Jurkat, Clone E6-1 (cell line): ENCODE measurements around the gene PPP1R1B.

Source experiments
- DNase-seq: peaks from one replicate; pipeline ENCODE4 v3.0.0-alpha.2; 2011; ENCODE audit warnings: low read depth, low spot score
- H3K4me3 ChIP-seq: 2 replicates; pipeline ENCODE4 v1.5.1; 2011; ENCODE audit warnings: mild to moderate bottlenecking, low read length, control low read depth, moderate library complexity

The PPP1R1B gene

GRCh38 chr17:39628655-39629493 is 2.1 kb downstream of the PPP1R1B start:
- no peak overlapping the region for H3K4me3 ChIP-seq
- no peak for DNase-seq

DNA sequence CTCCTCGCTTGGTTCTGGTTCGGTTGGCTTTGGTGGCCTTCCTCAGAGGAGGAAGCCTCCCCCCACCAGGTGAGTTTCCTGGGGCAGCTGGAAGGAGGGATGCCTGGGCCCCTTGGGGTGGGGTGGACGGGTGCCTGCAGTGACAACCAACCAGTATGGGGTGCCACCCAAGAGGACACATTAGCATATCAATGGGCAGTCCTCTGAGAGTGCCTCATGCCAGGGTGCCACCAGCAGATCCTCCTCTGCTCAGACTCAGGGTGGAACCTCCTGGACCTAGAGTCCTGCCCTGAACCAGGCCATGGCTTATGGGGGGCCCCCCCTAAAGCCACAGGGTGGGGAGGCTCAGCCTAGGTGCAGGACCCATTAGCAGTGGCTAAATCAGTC is 2.7 kb downstream of the PPP1R1B start:
- no peak overlapping the region for H3K4me3 ChIP-seq
- no peak for DNase-seq

GRCh38 chr17:39629898-39630297 is 3.1 kb downstream of the PPP1R1B start:
- H3K4me3 ChIP-seq, result no peak overlapping the region
- no peak for DNase-seq

- H3K4me3 ChIP-seq, result no peak overlapping the region; the same call in 1 of the 2 replicates
- no peak for DNase-seq
Observed at GRCh38 chr17:39631403-39631802, 4.7 kb downstream of the PPP1R1B start.

GRCh38 chr17:39632153-39632941 is 5.6 kb downstream of the PPP1R1B start:
- H3K4me3 ChIP-seq, result no peak overlapping the region
- DNase-seq, result no peak

- no peak overlapping the region for H3K4me3 ChIP-seq
- no peak for DNase-seq
Observed at GRCh38 chr17:39633570-39634183, 6.9 kb downstream of the PPP1R1B start.

DNA sequence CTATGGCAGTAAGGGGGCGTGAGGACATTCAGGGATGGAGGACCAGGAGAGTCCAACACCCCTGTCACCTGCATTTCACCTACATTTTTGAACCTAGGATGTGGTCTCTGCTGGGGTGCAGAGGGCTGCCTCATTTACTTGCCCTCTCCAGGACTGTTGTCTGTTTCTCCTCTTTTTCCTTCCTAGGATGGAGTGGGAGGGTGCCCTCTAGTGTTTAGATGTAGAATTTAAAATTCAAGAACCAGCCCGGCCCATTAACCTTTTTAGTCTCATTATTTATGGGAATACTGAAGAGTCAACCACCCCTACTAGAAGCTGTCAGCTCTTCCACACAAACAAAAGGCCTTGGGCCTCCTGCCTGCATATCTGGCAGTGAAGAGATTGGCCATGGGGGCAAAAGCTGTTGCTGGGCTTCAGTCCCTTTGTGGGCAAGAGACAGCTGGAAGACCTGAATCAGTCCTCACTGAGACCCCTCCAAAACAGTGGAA is 7.7 kb downstream of the PPP1R1B start:
- H3K4me3 ChIP-seq, result no peak overlapping the region
- no peak for DNase-seq

DNA sequence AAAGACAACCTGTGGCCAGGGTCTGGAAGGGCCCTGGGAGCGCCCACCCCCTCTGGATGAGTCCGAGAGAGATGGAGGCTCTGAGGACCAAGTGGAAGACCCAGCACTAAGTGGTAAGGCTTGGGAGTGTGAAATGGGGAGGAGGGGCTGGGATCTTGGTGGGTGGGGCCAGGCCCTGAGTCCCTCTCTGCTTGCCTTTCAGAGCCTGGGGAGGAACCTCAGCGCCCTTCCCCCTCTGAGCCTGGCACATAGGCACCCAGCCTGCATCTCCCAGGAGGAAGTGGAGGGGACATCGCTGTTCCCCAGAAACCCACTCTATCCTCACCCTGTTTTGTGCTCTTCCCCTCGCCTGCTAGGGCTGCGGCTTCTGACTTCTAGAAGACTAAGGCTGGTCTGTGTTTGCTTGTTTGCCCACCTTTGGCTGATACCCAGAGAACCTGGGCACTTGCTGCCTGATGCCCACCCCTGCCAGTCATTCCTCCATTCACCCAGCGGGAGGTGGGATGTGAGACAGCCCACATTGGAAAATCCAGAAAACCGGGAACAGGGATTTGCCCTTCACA is 8.9 kb downstream of the PPP1R1B start:
- no peak for DNase-seq
- no peak overlapping the region for H3K4me3 ChIP-seq

GRCh38 chr17:39636587-39636926 is 9.8 kb downstream of the PPP1R1B start:
- DNase-seq, result no peak
- H3K4me3 ChIP-seq, result peak overlapping the region; percentile 91

DNA sequence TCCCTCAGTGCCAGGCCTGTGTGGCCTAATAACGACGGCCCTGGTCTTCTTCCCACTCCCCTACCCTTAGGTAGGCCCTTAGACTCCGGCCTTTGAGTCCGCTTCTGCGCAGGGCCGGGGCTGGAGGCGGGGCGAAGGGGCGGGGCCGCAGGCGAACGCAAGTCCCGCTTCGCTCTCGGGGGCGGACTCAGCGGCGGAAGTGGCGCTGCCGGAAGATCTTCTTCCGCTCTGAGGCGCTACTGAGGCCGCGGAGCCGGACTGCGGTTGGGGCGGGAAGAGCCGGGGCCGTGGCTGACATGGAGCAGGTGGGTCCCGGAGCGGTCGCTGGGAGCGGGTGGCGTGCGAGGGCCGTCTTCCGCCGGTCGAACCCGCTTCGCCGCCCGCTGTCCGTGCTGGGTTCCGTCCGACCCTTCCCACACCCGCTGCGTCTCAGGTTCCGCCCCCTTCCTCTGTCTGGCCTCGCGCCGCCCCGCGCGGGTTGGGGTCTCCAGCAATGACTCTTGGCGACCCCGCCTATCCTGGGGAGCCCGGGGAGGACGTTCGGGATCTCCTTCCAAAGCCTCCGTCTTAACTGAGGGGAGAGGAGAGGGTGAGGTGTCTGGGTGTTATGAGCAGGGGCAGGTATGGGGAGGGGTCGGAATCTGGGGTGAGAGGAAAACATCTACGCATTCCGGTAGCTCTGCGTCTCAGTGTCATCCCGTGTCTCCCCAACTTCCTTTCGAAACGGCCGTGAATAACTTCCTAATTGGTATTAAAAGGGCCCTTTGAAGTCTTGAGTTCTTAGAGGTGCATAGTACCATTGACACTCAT is 10.4 kb downstream of the PPP1R1B start, which contains the start of gene STARD3:
STARD3 (plus strand) TSS at position 218 of the 810 bp plus-strand sequence. CDS start 16,388 bp downstream, outside the sequence.
- H3K4me3 ChIP-seq, result peak within 1 kb of the TSS; percentile 91
- peak; percentile 79 for DNase-seq

DNA sequence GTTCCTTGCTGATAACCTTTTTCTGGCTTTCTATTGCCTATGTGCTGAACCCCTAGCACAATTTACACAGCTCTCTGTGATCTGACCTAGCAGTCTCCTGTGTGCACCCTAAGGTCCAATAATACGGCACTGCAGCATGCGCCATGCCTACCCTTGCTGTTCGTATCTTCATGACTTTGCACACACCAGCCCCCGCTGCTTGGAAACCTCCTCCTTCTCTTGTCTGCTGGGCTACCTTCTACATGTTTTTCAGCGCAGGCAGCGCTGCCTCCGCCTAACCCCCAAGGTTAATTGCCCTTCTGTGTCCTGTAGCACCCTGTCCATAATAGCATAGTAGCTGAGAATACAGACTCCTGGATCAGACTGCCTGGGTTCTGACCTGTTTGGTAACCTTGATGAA is 11.6 kb downstream of the PPP1R1B start:
- H3K4me3 ChIP-seq, result peak overlapping the region; percentile 91
- no peak for DNase-seq

GRCh38 chr17:39639043-39639442 is 12.3 kb downstream of the PPP1R1B start:
- H3K4me3 ChIP-seq, result no peak overlapping the region
- DNase-seq, result no peak

GRCh38 chr17:39639566-39640458 is 13.1 kb downstream of the PPP1R1B start:
- H3K4me3 ChIP-seq, result no peak overlapping the region
- DNase-seq, result no peak

- H3K4me3 ChIP-seq, result no peak overlapping the region
- no peak for DNase-seq
Observed at GRCh38 chr17:39640591-39641031, 13.9 kb downstream of the PPP1R1B start.

DNA sequence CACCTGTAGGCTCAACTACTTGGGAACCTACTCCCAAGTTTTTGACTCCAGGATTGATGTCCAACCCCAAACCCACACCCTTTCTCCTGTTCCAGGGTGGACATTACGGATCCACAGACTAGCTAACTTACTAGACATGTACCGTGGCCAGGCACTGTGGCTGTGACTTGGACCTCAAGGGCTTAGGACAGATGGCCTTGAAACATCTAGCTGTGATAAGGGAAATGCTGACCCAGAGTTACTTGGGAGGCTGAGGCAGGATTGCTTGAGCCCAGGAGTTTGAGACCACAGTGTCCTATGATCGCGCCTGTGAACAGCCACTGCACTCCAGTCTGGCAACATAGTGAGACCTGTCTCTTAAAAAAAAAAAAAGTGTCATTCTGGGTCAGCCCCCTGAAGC is 14.3 kb downstream of the PPP1R1B start:
- no peak overlapping the region for H3K4me3 ChIP-seq
- no peak for DNase-seq

DNA sequence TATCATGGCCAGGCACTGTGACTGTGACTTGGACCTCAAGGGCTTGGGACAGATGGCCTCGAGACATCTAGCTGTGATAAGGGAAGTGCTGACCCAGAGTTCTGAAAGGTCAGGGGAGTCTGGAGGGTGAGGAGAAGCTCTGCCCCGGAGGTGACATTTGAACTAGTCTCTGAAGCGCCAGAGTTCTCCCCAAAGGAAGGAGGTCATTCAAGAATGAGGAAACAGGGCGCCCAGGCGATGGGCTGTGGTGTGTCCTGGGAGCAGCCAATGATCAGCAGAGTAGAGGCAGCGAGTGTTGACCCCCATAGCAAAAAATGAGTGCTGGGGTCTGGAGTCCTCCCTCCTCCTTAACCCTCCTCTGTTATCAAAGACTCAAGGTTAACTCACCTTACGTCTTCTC is 15.1 kb downstream of the PPP1R1B start:
- H3K4me3 ChIP-seq, result no peak overlapping the region
- no peak for DNase-seq

DNA sequence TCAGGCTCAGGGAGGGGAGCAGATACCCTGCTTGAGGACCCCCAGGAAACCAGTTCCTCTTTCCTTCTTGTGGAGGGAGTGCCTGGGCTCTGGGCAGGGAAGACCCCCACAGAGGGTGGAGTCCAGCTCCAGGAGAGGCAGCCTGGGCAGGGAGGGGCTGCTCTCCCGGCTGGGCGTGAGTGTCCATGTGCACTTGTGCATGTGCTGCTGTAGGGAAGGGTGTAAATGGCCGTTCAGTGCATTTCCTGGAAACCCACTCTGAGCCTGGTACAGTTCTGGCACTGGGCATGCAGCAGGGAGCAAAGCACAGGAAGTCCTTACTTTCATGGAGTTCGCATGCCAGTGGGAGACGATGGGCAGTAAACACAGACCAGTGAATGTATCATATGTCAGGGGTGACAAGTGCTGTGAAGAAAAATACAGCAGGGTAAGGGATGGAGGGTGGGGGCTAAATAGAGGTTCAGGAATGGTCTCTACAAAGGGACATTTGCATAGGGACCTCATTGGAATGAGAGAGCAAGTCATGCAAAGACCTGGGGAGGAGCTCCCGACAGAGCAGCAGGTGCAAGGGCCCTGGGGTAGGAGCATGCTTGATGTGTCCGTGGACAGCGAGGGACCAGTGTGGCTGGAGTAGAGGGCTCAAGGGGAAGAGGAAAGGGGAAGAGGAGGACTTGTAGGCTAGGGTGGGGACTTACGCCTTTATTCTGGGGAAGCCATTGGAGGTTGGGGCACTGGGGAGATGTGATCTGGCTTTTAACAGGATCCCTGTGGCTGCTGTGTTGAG is 15.7 kb downstream of the PPP1R1B start:
- no peak overlapping the region for H3K4me3 ChIP-seq
- no peak for DNase-seq
